ENCODE data around the gene C12orf54. TPM values are rescaled to one million over a fixed set of nuclear protein-coding genes. Genes with fewer than 3 reads are reported as not detected.
"Not testable (repeated sequence)": the region's sequence is repeated elsewhere in the genome, so short reads cannot be mapped to it uniquely, and the experiment has no call there.

Gene C12orf54
- total RNA-seq, 6 donors from 2014 or later = 0.64 TPM; not detected in 5

GRCh38 chr12:48446161-48446776 is 36.0 kb upstream of the C12orf54 start:
- DNase-seq = no peak
- no peaks in the 10 kb centered on the region for H3K27me3 ChIP-seq
- H3K27ac ChIP-seq = no peak overlapping the region
- H3K9me3 ChIP-seq = peaks cover 0 to 4% (median 0%) of the 10 kb centered on the region in 4 donors
- whole genome bisulfite sequencing, 2 donors = 60 to 64% methylated on average over 4 of the region's 4 CpGs
- TF ChIP-seq EP300 (IDR thresholded peaks at IDR 0.05) (no peak), POLR2AphosphoS5 (IDR thresholded peaks at IDR 0.05) (no peak), POLR2A (IDR thresholded peaks at IDR 0.05) (no peak), CTCF (IDR thresholded peaks at IDR 0.05) (no peak)
- no peak for ATAC-seq (ENCODE audit: low FRiP score in 2 of 2)
- H3K4me1 ChIP-seq = no peaks in the 10 kb centered on the region
- H3K36me3 ChIP-seq = no peaks in the 10 kb centered on the region
- no peak overlapping the region for H3K4me3 ChIP-seq

GRCh38 chr12:48447755-48448154 is 34.5 kb upstream of the C12orf54 start:
- ATAC-seq (ENCODE audit: low FRiP score in 2 of 2) (no peak), DNase-seq (no peak)
- H3K36me3 ChIP-seq = no peaks in the 10 kb centered on the region
- peaks cover 0 to 4% (median 0%) of the 10 kb centered on the region in 4 donors for H3K9me3 ChIP-seq
- H3K27ac ChIP-seq = no peak overlapping the region
- TF ChIP-seq CTCF (IDR thresholded peaks at IDR 0.05) = no peak
- no peak for TF ChIP-seq EP300 (IDR thresholded peaks at IDR 0.05)
- no peak for TF ChIP-seq POLR2AphosphoS5 (IDR thresholded peaks at IDR 0.05)
- TF ChIP-seq POLR2A (IDR thresholded peaks at IDR 0.05) = no peak
- H3K4me1 ChIP-seq = no peaks in the 10 kb centered on the region
- WGBS, 2 donors = 65 to 67% methylated on average over 1 of the region's 1 CpG
- no peaks in the 10 kb centered on the region for H3K27me3 ChIP-seq
- H3K4me3 ChIP-seq = no peak overlapping the region

GRCh38 chr12:48451372-48451771 is 30.9 kb upstream of the C12orf54 start:
- no peak for TF ChIP-seq EP300 (IDR thresholded peaks at IDR 0.05)
- TF ChIP-seq CTCF (IDR thresholded peaks at IDR 0.05) = no peak
- TF ChIP-seq POLR2AphosphoS5 (IDR thresholded peaks at IDR 0.05) = no peak
- TF ChIP-seq POLR2A (IDR thresholded peaks at IDR 0.05) = no peak
- DNase-seq (no peak), ATAC-seq (ENCODE audit: low FRiP score in 2 of 2) (no peak)
- no peak overlapping the region for H3K4me3 ChIP-seq
- peaks cover 0 to 4% (median 0%) of the 10 kb centered on the region in 4 donors for H3K9me3 ChIP-seq
- 81 to 82% methylated on average over 1 of the region's 1 CpG for WGBS, 2 donors
- H3K36me3 ChIP-seq = no peaks in the 10 kb centered on the region
- no peaks in the 10 kb centered on the region for H3K27me3 ChIP-seq
- H3K4me1 ChIP-seq = no peaks in the 10 kb centered on the region
- no peak overlapping the region for H3K27ac ChIP-seq

GRCh38 chr12:48452961-48453360 is 29.3 kb upstream of the C12orf54 start:
- not testable (repeated sequence) for H3K4me3 ChIP-seq; H3K27me3 ChIP-seq; DNase-seq; H3K9me3 ChIP-seq; ATAC-seq (ENCODE audit: low FRiP score in 2 of 2); H3K4me1 ChIP-seq; H3K27ac ChIP-seq; H3K36me3 ChIP-seq
- WGBS, 2 donors = 80 to 85% methylated on average over 2 of the region's 2 CpGs

DNA sequence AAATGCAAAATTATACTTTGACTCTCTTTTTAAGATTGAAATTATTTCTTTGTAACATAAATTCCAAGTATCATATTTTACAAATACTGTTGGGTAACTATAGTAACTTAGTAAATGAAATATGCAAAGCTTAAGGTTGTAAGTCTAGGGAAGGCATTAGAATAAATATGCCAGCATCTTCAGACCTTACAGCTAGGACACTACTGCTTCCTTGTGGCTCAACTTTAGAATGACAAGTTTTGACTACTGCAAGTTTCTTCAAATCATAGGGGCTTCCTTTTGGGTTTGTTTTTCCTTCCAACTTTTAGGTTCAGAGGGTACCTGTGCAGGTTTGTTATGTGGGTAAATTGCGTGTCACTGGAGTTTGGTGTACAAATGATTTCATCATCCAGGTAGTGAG is 27.6 kb upstream of the C12orf54 start:
- no peak for ATAC-seq (ENCODE audit: low FRiP score in 2 of 2)

More for the DNA sequence above, 27.6 kb upstream of the C12orf54 start:
- no peaks in the 10 kb centered on the region for H3K36me3 ChIP-seq
- no peak overlapping the region for H3K27ac ChIP-seq
- WGBS, 2 donors = 86 to 96% methylated on average over 1 of the region's 1 CpG
- no peak overlapping the region for H3K4me3 ChIP-seq
- H3K9me3 ChIP-seq = peaks cover 0 to 3% (median 0%) of the 10 kb centered on the region in 4 donors
- H3K27me3 ChIP-seq = no peaks in the 10 kb centered on the region
- H3K4me1 ChIP-seq = no peaks in the 10 kb centered on the region
- DNase-seq = no peak
- TF ChIP-seq POLR2A (IDR thresholded peaks at IDR 0.05) (no peak), CTCF (IDR thresholded peaks at IDR 0.05) (peak in 3 of 6 experiments; percentile 32 to 44 (median 36))
